Colon (tissue), 2 donors: Measurements from ENCODE around the gene DDC.

Experiments
- FAIRE-seq: peaks from 2 replicates; lab custom pipeline; 2012; peaks lifted over from hg19 to GRCh38; lab: Jason Lieb, UNC
- donor health status: control.
- donor health status: control.

The DDC gene, protein sequence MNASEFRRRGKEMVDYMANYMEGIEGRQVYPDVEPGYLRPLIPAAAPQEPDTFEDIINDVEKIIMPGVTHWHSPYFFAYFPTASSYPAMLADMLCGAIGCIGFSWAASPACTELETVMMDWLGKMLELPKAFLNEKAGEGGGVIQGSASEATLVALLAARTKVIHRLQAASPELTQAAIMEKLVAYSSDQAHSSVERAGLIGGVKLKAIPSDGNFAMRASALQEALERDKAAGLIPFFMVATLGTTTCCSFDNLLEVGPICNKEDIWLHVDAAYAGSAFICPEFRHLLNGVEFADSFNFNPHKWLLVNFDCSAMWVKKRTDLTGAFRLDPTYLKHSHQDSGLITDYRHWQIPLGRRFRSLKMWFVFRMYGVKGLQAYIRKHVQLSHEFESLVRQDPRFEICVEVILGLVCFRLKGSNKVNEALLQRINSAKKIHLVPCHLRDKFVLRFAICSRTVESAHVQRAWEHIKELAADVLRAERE

GRCh38 chr7:50564640-50565558 is at the start of gene DDC:
DDC (minus strand) TSS chr7:50565405; CDS start chr7:50544085, 21,320 bp downstream.
- FAIRE-seq, result no peak

GRCh38 chr7:50613473-50613872 is 48.3 kb upstream of the DDC start:
- FAIRE-seq, result no peak

- no peak for FAIRE-seq
Observed at GRCh38 chr7:50612704-50613103, 47.5 kb upstream of the DDC start.

- FAIRE-seq, result no peak
Observed at GRCh38 chr7:50610521-50611277, 45.5 kb upstream of the DDC start.

DNA sequence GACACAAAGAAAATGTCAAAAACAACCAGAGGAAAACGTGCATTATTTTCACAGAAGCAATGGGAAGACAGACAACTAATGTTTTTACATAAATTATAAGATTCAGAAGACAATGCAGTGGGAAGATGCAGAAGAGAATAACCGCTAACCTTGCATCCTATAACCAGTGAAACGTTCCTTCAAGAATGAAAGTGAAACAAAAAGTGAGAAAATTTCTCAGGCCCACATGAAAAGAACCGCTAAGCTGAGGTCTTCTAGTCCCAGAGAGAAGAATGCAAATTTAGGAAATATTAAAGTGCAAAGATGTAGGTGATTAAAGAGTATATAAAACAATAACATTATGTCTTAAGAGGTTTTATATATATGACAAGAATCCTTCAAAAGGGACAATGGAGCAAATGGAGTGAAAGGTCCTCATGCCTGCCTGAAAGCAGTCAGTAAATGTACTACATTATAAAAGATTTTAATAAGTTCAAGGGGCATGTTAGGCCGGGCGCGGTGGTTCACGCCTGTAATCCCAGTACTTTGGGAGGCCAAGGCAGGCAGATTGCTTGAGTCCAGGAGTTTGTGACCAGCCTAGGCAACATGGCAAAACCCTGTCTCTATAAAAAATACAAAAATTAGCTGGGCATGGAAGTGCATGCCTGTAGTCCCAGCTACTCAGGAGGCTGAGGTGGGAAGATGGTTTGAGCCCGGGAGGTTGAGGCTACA is 43.1 kb upstream of the DDC start:
- FAIRE-seq, result no peak

DNA sequence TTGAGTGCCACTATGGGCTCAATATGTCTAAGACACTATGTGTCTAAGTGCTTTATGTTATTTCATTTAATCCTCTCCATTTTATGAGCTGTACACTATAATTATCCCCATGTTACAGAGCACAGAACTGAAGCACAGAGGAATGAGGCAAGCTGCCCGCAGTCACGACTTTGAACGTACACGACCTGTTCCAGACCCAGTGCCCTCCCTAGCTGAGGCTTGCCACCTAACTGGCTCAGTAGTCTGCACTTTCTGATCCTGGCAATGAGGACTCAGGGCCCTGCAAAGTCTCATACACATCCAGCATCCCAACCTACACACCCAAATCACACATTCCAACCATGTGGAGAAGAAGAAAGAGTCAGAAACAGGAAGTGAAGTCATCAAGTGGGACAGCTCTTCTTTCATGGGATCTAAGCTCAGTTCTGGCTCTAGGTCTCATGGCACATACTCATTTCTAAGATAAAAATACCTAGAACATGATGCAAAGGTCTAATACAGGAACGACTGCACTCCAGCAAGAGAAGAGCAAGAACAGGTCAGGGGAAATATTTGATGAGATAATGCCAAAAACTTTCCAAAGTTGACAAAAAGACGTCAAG is 42.4 kb upstream of the DDC start:
- FAIRE-seq, result no peak

DNA sequence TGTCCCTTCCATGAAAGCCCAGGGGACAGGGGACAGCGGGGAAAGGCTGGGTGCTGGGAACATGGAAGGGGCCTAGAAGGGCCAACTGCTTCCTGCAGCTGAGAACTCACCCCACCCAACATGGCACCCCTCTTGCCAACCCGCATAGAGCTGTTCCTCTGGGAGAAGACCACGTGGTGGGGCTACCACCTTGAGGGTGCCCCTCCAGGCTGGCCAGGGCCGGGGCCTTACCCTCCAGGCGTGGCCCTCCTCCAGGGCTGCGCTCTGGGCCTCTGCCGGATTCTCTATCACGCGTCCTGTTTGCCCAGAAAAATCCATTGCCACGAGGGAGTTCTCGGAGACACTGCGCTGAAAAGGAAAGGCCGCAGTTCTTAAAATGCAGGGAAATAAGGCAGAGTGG is 39.9 kb upstream of the DDC start:
- no peak for FAIRE-seq

GRCh38 chr7:50603287-50603686 is 38.1 kb upstream of the DDC start:
- no peak for FAIRE-seq

DNA sequence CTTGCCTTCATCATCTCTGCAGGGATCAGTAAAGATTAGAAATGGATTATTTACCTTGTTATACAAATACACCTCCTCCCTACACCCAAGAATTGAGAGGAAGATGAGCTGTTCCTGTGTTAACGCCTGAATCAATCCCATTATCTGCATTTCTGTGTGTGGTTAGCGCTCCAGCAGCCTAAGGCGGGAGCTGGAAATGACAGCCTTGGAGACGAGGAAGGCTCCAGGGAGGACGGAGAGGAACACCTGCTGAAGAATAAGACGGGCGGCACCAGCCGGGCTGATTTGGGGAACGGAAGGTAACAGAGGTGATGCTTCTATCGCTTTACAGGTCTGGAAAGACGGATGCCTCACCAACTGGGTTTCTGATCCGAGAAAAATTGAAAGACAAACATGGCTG is 34.2 kb upstream of the DDC start:
- FAIRE-seq, result no peak

DNA sequence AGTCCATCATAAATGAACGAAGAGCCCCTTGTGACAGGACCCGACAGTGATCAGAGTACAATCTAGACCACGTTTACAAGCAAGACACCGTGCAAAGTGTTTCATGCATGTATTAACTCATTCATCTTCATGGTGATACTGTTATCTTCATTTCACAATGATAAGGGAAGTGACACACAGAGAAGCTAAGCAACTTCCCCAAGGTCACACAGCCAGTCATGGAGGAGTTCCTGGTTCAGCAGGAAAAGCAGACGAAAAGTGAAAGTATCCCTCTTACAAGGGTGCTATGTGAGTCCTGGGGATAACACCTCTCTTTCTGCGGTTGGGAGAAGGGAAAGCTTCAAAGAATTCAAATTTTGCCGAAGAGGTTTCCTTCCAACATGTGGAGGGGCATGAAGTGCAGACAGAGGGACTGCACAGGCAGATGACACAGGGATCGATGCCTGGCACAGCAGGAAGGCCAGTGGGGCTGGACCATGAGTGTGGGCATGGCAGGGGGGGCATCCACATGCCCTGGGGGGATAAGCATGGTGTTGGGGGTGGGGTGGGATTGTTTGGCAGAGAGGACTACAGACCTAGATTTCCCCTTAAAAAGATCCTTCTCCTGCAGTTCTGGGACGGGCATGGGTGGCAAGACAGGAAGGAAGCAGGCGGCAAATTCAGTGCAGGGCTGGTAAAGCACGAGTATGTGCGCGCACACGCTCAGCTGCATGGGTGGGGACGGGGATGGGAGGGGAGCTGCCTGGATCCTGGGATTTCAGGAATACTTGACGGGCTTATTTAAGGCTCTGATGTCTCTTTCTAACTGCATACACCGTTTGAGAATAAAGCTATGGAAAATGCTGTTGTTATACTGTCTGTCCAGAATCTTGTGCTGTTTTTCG is 33.5 kb upstream of the DDC start:
- no peak for FAIRE-seq

DNA sequence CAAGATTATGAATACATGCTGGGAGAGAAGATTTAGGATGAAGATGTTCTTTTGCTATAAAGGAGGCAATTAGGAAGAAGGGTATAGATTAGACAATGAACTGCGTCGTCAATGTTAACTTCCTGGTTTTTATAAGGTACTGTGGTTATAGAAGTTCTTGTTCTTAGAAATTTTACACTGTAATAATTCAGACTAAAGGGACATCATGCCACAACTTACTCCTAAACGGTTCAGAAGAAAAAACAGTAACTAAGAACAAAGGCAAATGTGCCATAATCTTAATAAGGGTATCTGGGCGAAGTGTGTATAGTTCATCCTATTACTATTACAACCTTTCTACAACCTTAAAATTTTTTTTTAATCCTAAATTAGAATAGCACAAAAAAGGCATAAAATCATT is 31.3 kb upstream of the DDC start:
- FAIRE-seq, result no peak

GRCh38 chr7:50595491-50596102 is 30.4 kb upstream of the DDC start:
- no peak for FAIRE-seq

- no peak for FAIRE-seq
Observed at GRCh38 chr7:50594734-50595485, 29.7 kb upstream of the DDC start.

- no peak for FAIRE-seq
Observed at GRCh38 chr7:50594136-50594535, 28.9 kb upstream of the DDC start.

DNA sequence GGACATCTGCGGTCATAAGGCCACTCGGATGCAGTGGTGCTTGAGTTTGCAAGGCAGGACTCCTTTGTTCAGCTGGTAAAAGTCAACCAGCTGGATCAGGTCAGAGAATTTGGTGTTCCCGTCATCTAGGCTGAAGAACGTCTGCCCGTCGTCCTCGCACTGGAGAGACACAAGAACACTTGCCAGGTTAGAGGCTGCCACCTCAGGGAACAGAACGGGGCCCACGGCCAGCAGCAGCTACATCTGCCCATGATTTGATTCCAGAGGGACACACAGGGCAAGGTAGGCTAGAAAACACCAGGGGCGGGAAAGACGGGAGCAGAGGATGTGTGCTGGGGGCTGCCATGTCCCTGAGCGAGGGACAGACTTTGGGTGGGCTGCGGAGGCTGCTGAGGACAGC is 27.7 kb upstream of the DDC start:
- no peak for FAIRE-seq

DNA sequence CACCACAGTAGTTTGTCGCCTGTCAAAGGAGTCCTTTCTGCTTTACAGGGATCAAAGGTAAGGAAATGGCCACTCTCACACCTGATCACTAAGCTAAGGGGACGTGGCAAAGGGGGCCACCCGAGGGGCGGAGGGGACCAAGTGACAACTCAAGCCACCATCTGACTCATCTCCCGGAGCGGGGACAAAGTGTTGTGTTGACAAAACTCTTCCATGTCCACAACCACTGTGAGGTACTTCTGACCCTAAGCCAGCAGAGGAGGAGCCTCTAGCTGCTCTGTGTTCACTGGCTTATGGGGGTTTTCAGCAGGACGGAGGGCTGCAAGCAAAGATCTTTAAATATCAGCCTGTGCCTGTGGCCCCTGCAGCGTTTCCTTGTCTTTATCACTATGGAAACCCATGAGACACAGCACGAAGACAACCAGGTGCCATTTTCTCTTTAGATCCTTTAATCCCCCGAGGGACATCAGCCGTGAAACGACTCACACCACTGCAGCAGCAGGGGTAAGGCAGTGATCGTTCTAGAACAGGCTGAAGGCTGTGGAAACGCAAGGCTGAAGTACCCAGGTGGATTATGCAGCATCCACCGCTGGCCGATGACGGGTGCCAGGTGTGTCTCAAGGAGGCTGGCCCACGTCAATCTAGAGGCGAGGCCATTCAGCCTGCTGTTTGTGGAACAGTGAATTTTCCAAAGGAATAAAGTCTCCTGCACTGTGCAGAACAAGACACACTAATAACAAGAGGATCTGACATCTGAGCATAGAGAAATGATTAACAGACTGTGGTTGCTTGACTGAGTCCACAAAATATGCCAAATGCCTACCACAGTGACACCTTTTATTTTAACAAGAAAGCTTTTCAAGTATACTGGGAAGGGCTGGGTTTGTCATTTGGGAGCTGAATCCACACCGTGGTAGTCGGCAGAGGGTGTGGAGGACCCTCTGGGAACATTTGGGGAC is 26.6 kb upstream of the DDC start:
- no peak for FAIRE-seq

- no peak for FAIRE-seq
Observed at GRCh38 chr7:50591098-50591479, 25.9 kb upstream of the DDC start.

GRCh38 chr7:50590535-50590934 is 25.3 kb upstream of the DDC start:
- FAIRE-seq, result no peak
